Renal cortical epithelial cell (primary cell): ENCODE results near the gene CTIF. TPM values are rescaled to one million over a fixed set of nuclear protein-coding genes. Genes with fewer than 3 reads are reported as not detected.

Experiments used
- DNase-seq: peaks from one replicate; pipeline ENCODE4 v3.0.0-alpha.2; 2011; ENCODE audit warnings: low read depth
- total RNA-seq: library from RNA; depleted of rRNA; stranded (reverse); fragments of >200 nt; gene quantifications from 2 replicates; pipeline ENCODE4 v1.2.3, GENCODE V29; 2014

Gene CTIF
- total RNA-seq, 1 donor from 2014 or later: 25.8 TPM

GRCh38 chr18:48551100-48551499, 12.3 kb downstream of the CTIF start:
- no peak for DNase-seq

- no peak for DNase-seq
Observed at GRCh38 chr18:48552130-48552529, 13.3 kb downstream of the CTIF start.

GRCh38 chr18:48553236-48553635, 14.4 kb downstream of the CTIF start:
- no peak for DNase-seq

GRCh38 chr18:48554610-48555400, 16.0 kb downstream of the CTIF start:
- no peak for DNase-seq

- no peak for DNase-seq
Observed at GRCh38 chr18:48555465-48555995, 16.7 kb downstream of the CTIF start.

- DNase-seq: no peak
Observed at GRCh38 chr18:48557640-48558174, 18.9 kb downstream of the CTIF start.

GRCh38 chr18:48558248-48558647, 19.4 kb downstream of the CTIF start:
- DNase-seq: peak; percentile 25

GRCh38 chr18:48560491-48560890, 21.7 kb downstream of the CTIF start:
- no peak for DNase-seq

GRCh38 chr18:48562075-48562474, 23.2 kb downstream of the CTIF start:
- DNase-seq: no peak

GRCh38 chr18:48563027-48563426, 24.2 kb downstream of the CTIF start:
- DNase-seq: peak; percentile 61

- DNase-seq: no peak
Observed at GRCh38 chr18:48564139-48564538, 25.3 kb downstream of the CTIF start.

- no peak for DNase-seq
Observed at GRCh38 chr18:48565105-48565504, 26.3 kb downstream of the CTIF start.

- no peak for DNase-seq
Observed at GRCh38 chr18:48566589-48566988, 27.8 kb downstream of the CTIF start.

- no peak for DNase-seq
Observed at GRCh38 chr18:48567388-48567787, 28.6 kb downstream of the CTIF start.

GRCh38 chr18:48569139-48569914, 30.5 kb downstream of the CTIF start:
- DNase-seq: no peak

GRCh38 chr18:48569915-48570264, 31.1 kb downstream of the CTIF start:
- no peak for DNase-seq

- no peak for DNase-seq
Observed at GRCh38 chr18:48570313-48570712, 31.5 kb downstream of the CTIF start.

- DNase-seq: no peak
Observed at GRCh38 chr18:48571639-48572384, 33.0 kb downstream of the CTIF start.

- no peak for DNase-seq
Observed at GRCh38 chr18:48572402-48573126, 33.7 kb downstream of the CTIF start.

- DNase-seq: no peak
Observed at GRCh38 chr18:48573632-48574283, 34.9 kb downstream of the CTIF start.
